Left lung (tissue), 10 donors: ENCODE data around the gene ATP8A2. TPM values are rescaled to one million over a fixed set of nuclear protein-coding genes. Genes with fewer than 3 reads are reported as not detected.
"Not testable (repeated sequence)": the region's sequence is repeated elsewhere in the genome, so short reads cannot be mapped to it uniquely, and the experiment has no call there.

Source experiments
- ATAC-seq: fragments of 200-7000 bp; cut with Tn5 transposase; one replicate; pipeline ENCODE4 v1.9.1; 2020; ENCODE audit warnings: moderate library complexity
- DNase-seq, 4 donors: peaks; one replicate each; pipeline ENCODE4 v3.0.0-alpha.2; 2013 to 2020
- H3K27ac ChIP-seq, 2 donors: fragments of 200-600 bp; sonication (generic) in 1 of 2; one replicate each; pipeline versions ENCODE4 v1.5.0 to v1.8.0; 2020 to 2021
- H3K27me3 ChIP-seq, 2 donors: fragments of 200-600 bp; sonication (generic) in 1 of 2; one replicate each; pipeline versions ENCODE4 v1.5.0 to v1.8.0; 2020 to 2021
- H3K36me3 ChIP-seq, 2 donors: fragments of 200-600 bp; sonication (generic) in 1 of 2; one replicate each; pipeline versions ENCODE4 v1.5.0 to v1.8.0; 2020 to 2021
- H3K4me1 ChIP-seq, 2 donors: fragments of 200-600 bp; one replicate each; pipeline ENCODE4 v1.8.0; 2021
- H3K4me3 ChIP-seq, 2 donors: fragments of 200-600 bp; sonication (generic) in 1 of 2; one replicate each; pipeline versions ENCODE4 v1.5.0 to v1.8.0; 2020 to 2021; ENCODE audit warnings: mild to moderate bottlenecking in 1 of 2
- H3K9me3 ChIP-seq, 2 donors: fragments of 200-600 bp; sonication (generic) in 1 of 2; one replicate each; pipeline versions ENCODE4 v1.5.0 to v1.8.0; 2020 to 2021
- intact Hi-C, 2 donors: fragments of 100-400 bp; cut with DNase I; formaldehyde crosslinking; loops; one replicate each; pipeline versions ENCODE4 v1.11.2 to v1.14.2; 2022
- polyA plus RNA-seq, 6 donors: library from polyadenylated mRNA; unstranded; fragments of 120-200 nt; gene quantifications; one replicate each; pipeline ENCODE4 v1.2.1, GENCODE V29; 2013; ENCODE audit not compliant: insufficient read length in 6 of 6
- total RNA-seq, 2 donors: library from RNA; stranded (reverse); fragmentation: NEBNext Ultra II Directional; extraction: Animal tissue kit (Norgen Biotek cat#: 25700); gene quantifications; one replicate each; pipeline ENCODE4 v1.2.1, GENCODE V29; 2021
- TF ChIP-seq, protein P1 (sequence below), 2 donors: fragments of 200-600 bp; sonication (generic) in 1 of 2; IDR thresholded peaks; one replicate each; pipeline versions ENCODE4 v1.5.0 to v1.8.0; 2021; ENCODE audit warnings: antibody characterized with exemption in 2 of 2
- donor health status: DM: no; HTN: yes; CAD: no.
- donor health status: DM: no; HTN: no; CAD: no.

ATP8A2 gene
- total and polyA plus RNA-seq, 8 donors: 1.1 to 13.4 (median 9.6) TPM

DNA sequence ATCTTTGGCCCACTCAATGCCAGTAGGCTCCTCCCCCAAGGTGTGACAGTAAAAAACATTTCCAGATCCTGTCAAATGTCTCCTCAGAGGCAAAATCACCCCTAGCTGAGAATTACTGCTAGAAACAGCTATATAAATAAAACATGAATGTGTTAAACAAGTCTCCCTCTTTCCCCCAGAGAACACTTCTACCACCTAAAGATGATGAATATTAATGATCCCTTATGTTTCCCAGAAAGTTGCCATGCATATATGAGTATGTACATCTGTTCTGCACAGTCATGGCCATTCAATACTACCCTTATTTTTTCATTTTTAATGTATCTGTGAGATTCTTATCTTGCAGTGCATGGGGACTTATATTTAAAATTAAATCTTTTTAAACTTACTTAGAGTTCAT, 450.0 kb downstream of the ATP8A2 start:
- Histone ChIP-seq H3K27me3 (no peaks in the 10 kb centered on the region), H3K4me3 (no peak overlapping the region), H3K9me3 (no peaks in the 10 kb centered on the region), H3K27ac (no peak overlapping the region), H3K4me1 (no peaks in the 10 kb centered on the region), H3K36me3 (no peaks in the 10 kb centered on the region)
- ATAC-seq (no peak), DNase-seq (no peak)
- TF ChIP-seq, protein P1, sequence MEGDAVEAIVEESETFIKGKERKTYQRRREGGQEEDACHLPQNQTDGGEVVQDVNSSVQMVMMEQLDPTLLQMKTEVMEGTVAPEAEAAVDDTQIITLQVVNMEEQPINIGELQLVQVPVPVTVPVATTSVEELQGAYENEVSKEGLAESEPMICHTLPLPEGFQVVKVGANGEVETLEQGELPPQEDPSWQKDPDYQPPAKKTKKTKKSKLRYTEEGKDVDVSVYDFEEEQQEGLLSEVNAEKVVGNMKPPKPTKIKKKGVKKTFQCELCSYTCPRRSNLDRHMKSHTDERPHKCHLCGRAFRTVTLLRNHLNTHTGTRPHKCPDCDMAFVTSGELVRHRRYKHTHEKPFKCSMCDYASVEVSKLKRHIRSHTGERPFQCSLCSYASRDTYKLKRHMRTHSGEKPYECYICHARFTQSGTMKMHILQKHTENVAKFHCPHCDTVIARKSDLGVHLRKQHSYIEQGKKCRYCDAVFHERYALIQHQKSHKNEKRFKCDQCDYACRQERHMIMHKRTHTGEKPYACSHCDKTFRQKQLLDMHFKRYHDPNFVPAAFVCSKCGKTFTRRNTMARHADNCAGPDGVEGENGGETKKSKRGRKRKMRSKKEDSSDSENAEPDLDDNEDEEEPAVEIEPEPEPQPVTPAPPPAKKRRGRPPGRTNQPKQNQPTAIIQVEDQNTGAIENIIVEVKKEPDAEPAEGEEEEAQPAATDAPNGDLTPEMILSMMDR (IDR thresholded peaks at IDR 0.05): no peak
- intact Hi-C loops: no loop called here

DNA sequence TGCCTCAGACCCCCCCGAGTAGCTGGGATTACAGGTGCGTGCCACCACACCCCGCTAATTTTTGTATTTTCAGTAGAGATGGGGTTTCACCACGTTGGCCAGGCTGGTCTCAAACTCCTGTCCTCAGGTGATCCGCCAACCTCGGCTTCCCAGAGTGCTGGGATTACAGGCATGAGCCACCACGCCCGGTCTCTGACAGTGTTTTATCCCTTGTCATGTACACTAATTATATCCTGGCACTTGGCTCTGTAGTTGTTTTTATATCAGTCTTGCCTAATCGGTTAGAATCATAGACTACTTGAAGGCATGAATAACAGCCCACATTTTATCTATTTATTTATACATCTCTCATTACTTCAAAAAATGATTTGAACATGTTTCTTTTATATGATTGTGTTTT, 455.4 kb downstream of the ATP8A2 start:
- H3K36me3 ChIP-seq, H3K4me3 ChIP-seq, H3K9me3 ChIP-seq, H3K27me3 ChIP-seq, ATAC-seq, DNase-seq, H3K27ac ChIP-seq, H3K4me1 ChIP-seq, intact Hi-C loops: not testable (repeated sequence)

DNA sequence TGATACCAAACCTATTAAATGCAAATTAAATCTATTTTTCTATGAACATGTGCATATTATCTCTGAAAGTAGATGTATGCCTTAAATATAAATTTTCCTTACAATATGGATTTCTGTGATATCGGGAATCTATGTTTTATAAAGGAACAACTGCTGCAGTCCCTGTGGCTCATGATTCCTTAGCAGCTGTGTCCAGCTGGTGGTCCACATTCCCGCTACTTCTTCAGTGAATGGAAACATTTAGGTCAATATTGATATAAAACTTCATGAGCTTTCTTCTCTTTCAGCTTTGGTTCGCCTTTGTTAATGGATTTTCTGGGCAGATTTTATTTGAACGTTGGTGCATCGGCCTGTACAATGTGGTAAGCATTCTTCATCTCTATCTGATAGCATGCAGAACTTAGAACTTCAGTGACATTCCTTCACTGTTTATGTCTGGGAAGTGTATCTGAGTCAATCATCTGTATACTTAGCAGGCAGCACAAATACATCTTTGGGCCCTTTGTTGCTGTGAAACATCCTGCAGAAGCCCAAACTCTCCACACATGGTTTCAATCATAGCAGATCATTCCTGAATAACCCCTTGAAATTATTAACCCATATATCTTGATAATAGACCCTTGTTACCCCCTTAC, 456.2 kb downstream of the ATP8A2 start:
- intact Hi-C loops: no loop called here
- ATAC-seq: no peak
- Histone ChIP-seq H3K27ac (no peak overlapping the region), H3K9me3 (no peaks in the 10 kb centered on the region), H3K4me1 (no peaks in the 10 kb centered on the region), H3K36me3 (no peaks in the 10 kb centered on the region), H3K27me3 (no peaks in the 10 kb centered on the region), H3K4me3 (no peak overlapping the region)
- DNase-seq: peak in 2 of 4 donors; percentile 81 to 91
- TF ChIP-seq, protein P1 (IDR thresholded peaks at IDR 0.05): no peak

DNA sequence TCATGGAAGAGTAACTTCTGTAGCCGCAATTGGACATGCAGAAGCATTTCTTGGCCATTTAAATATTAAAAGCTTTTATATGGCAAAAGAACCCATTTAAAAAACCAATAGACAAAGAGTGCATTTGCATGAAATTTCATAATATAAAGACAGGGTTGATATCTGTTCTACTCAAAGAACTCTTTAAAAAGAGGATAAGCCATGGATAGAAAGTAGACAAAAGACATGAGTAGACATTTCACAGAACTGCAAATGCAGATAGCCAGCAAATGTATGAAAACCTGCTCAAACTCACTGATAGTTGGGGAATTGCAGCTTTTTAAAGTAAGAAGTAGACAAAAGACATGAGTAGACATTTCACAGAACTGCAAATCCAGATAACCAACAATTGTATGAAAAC, 462.0 kb downstream of the ATP8A2 start:
- ATAC-seq: no peak
- TF ChIP-seq, protein P1 (IDR thresholded peaks at IDR 0.05): no peak
- H3K4me1 ChIP-seq: no peaks in the 10 kb centered on the region
- H3K27ac ChIP-seq: no peak overlapping the region
- H3K27me3 ChIP-seq: no peaks in the 10 kb centered on the region
- H3K36me3 ChIP-seq: no peaks in the 10 kb centered on the region
- no peaks in the 10 kb centered on the region for H3K9me3 ChIP-seq
- no peak overlapping the region for H3K4me3 ChIP-seq
- intact Hi-C loops: no loop called here
- no peak for DNase-seq

DNA sequence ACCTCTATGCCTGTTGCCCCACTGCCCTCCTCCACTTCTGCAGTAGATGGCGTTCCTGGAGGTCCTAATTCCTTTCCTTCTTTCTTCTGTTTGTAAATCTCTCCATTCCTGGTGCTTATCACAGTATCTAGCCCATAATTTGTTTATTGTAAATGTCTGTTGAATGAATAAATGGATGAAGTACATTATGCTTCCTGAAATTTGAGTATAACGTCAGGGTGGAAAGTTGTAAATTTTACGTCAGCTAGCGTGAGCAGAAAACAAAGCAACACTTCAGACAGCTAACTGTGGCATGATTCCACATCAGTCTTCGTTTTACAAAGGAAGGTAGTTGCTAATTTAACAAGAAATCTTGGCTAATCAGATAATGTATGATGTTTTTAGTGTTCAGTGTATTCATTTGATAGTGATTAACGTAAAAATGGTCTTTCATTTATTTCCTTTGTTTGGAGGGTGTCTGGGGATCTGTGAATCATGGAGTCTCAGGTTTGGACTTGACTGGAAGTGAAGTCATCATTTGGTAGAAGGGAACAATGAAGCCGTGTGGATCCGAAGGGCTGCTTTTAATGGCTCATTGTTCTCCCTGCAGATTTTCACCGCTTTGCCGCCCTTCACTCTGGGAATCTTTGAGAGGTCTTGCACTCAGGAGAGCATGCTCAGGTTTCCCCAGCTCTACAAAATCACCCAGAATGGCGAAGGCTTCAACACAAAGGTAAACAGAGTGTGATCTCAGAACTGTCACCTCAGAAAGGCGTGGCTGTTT, 465.0 kb downstream of the ATP8A2 start:
- Histone ChIP-seq H3K4me1 (no peaks in the 10 kb centered on the region), H3K27ac (no peak overlapping the region), H3K27me3 (no peaks in the 10 kb centered on the region), H3K4me3 (no peak overlapping the region), H3K36me3 (no peaks in the 10 kb centered on the region), H3K9me3 (no peaks in the 10 kb centered on the region)
- DNase-seq (no peak), ATAC-seq (no peak)
- intact Hi-C loops: no loop called here
- TF ChIP-seq, protein P1 (IDR thresholded peaks at IDR 0.05): no peak
